K562 (cell line): ENCODE results near the gene PLCB3. TPM values are rescaled to one million over a fixed set of nuclear protein-coding genes. Genes with fewer than 3 reads are reported as not detected.
A peak's percentile ranks its signal among the peaks of the same experiment; 100 is the strongest.

Source experiments
- GTF2F1 ChIP-seq: IDR thresholded peaks from 2 replicates; pipeline ENCODE4 v1.6.1; 2011; ENCODE audit warnings: low read depth, low read length, improper control_type of control experiment
- MIER1 ChIP-seq: fragments of 450-650 bp; IDR thresholded peaks from 2 replicates; pipeline ENCODE4 v1.6.1; 2016; ENCODE audit warnings: antibody characterized with exemption, mild to moderate bottlenecking, low read depth
- POLR2H ChIP-seq: IDR thresholded peaks from 2 replicates; pipeline ENCODE4 v1.6.1; 2016; ENCODE audit warnings: missing genetic modification characterization, low read depth, mild to moderate bottlenecking, control low read depth, missing compliant biosample characterization, moderate library complexity
- RB1 ChIP-seq: fragments of 450-650 bp; IDR thresholded peaks from 2 replicates; pipeline ENCODE4 v1.6.1; 2017; ENCODE audit warnings: low read depth, mild to moderate bottlenecking
- RBM39 ChIP-seq: fragments of 200-400 bp; formaldehyde crosslinking; optimal IDR thresholded peaks from 2 replicates; pipeline ENCODE3; 2018; ENCODE audit warnings: low read depth, low read length
- TEAD4 ChIP-seq, 2 experiments: sonication (generic) in 1 of 2; formaldehyde crosslinking in 1 of 2; IDR thresholded peaks; 2 replicates each; pipeline versions ENCODE4 v1.6.1 to v1.8.0; 2012 to 2022; ENCODE audit warnings: borderline replicate concordance in 1 of 2, inconsistent platforms in 1 of 2, low read length in 1 of 2, mild to moderate bottlenecking in 1 of 2, missing genetic modification reagents in 1 of 2
- TOE1 ChIP-seq, 2 experiments: fragments of 450-650 bp in 1 of 2; sonication (generic) in 1 of 2; formaldehyde crosslinking in 1 of 2; IDR thresholded peaks; 2 replicates each; pipeline versions ENCODE4 v1.7.1 to v1.8.0; 2016 to 2022; ENCODE audit warnings: borderline replicate concordance in 2 of 2, mild to moderate bottlenecking in 2 of 2, antibody characterized with exemption in 1 of 2, inconsistent platforms in 1 of 2, low read depth in 1 of 2, missing genetic modification reagents in 1 of 2, moderate library complexity in 1 of 2
- ZEB2 ChIP-seq: fragments of 450-650 bp; IDR thresholded peaks from 2 replicates; pipeline ENCODE4 v1.6.1; 2016
- ZFP36 ChIP-seq: fragments of 150-350 bp; IDR thresholded peaks from 2 replicates; pipeline ENCODE4 v1.6.1; 2018; ENCODE audit warnings: low read length, low read depth; ENCODE audit not compliant: partially characterized antibody
- polyA plus RNA-seq, 8 experiments: library from polyadenylated mRNA; depleted of rRNA in 4 of 8; stranded (reverse) in 5 of 8; unstranded in 3 of 8; fragments of >200 nt; fragmentation: Nextera tagmentation in 2 of 8; fragmentation: Illumina TruSeq in 1 of 8; extraction: Ambion mirVana in 2 of 8; extraction: Trizol in 1 of 8; gene quantifications; 2 replicates each; pipeline versions ENCODE4 v1.2.1 to v1.2.3, GENCODE V29; 2011 to 2014; ENCODE audit warnings: inconsistent platforms in 1 of 8, missing spikeins in 1 of 8
- total RNA-seq, 7 experiments: library from RNA; depleted of rRNA in 6 of 7; stranded (reverse); fragments of >200 nt in 6 of 7; fragmentation: Illumina TruSeq in 2 of 7; extraction: Trizol in 2 of 7; gene quantifications; 2 replicates each; pipeline versions ENCODE4 v1.2.1 to v1.2.3, GENCODE V29; 2011 to 2021; ENCODE audit warnings: low replicate concordance in 1 of 7
- TF ChIP-seq, protein P1 (sequence below): fragments of 250-450 bp; sonication (Bioruptor Pico); IDR thresholded peaks from 2 replicates; pipeline ENCODE4 v1.8.0; 2022; ENCODE audit warnings: inconsistent platforms
- TF ChIP-seq, protein P2 (sequence below): sonication (generic); formaldehyde crosslinking; IDR thresholded peaks from 2 replicates; pipeline ENCODE4 v1.9.0; 2022; ENCODE audit warnings: mild to moderate bottlenecking, missing genetic modification reagents
- TF ChIP-seq, protein P3 (sequence below): sonication (generic); formaldehyde crosslinking; IDR thresholded peaks from 2 replicates; pipeline ENCODE4 v1.5.0; 2020; ENCODE audit warnings: missing genetic modification reagents
- TF ChIP-seq, protein P4 (sequence below): fragments of 450-650 bp; IDR thresholded peaks from 2 replicates; pipeline ENCODE4 v1.6.1; 2017; ENCODE audit warnings: antibody characterized with exemption, mild to moderate bottlenecking
- TF ChIP-seq, protein P5 (sequence below): fragments of 450-650 bp; formaldehyde crosslinking; IDR thresholded peaks from 2 replicates; pipeline ENCODE4 v1.4.0; 2020; ENCODE audit warnings: mild to moderate bottlenecking, moderate library complexity

The PLCB3 gene
- total and polyA plus RNA-seq, 9 of the 15 experiments (the other 6 are each of a cell fraction or from before 2014, with no cell fraction given): 0.31 to 44.8 (median 14.6) TPM

DNA sequence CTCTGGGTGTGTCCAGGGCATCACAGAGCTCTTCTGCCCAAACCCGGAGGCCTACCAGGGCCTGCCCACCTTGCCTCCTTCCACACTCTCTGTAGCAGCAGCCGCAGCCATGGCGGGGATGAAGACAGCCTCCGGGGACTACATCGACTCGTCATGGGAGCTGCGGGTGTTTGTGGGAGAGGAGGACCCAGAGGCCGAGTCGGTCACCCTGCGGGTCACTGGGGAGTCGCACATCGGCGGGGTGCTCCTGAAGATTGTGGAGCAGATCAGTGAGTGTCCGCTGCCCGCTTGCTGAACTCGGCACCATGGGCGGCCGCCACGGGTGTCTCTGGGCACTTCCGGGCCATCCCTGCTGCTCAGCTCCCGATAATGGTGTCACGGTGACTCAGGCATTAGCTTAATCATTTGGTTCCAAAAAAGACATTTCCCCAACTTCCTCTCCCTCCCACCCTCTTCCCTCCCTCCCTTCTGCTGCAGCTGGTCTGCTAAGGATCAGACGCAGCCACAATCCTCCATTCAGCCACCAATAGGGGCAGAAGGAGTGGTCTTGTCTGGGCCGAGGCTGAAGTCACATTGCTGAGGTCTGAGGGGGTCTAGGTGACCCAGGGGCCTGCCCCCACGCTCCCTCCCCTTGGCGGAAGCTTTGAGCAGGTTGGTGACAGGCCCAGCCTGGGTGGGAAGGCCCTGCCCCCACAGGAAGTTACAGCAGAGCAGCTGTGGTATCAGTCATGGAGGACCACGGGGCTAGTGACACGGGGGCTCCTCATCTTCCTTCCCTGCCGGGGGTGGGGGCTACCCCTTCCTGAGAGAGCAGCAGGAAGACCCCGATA lies 43.9 kb upstream of the PLCB3 start (continued):
- TF ChIP-seq, protein P1, sequence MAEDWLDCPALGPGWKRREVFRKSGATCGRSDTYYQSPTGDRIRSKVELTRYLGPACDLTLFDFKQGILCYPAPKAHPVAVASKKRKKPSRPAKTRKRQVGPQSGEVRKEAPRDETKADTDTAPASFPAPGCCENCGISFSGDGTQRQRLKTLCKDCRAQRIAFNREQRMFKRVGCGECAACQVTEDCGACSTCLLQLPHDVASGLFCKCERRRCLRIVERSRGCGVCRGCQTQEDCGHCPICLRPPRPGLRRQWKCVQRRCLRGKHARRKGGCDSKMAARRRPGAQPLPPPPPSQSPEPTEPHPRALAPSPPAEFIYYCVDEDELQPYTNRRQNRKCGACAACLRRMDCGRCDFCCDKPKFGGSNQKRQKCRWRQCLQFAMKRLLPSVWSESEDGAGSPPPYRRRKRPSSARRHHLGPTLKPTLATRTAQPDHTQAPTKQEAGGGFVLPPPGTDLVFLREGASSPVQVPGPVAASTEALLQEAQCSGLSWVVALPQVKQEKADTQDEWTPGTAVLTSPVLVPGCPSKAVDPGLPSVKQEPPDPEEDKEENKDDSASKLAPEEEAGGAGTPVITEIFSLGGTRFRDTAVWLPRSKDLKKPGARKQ (CRISPR knock-in tag): no peak
- TF ChIP-seq GTF2F1 (no peak), TEAD4 (IDR thresholded peaks at IDR 0.05; ENCODE audit: low read length) (0 out of 2 replicates have a peak, but pooled peaks have one; percentile 17), TEAD4 (CRISPR knock-in tag; IDR thresholded peaks at IDR 0.05; ENCODE audit: borderline replicate concordance) (no peak), RBM39 (no peak), ZFP36 (peak; percentile 12), TOE1 (IDR thresholded peaks at IDR 0.05; ENCODE audit: borderline replicate concordance) (no peak; the same call in 1 of the 2 replicates), TOE1 (CRISPR knock-in tag; IDR thresholded peaks at IDR 0.05; ENCODE audit: borderline replicate concordance, low read depth) (no peak), ZEB2 (no peak), RB1 (peak; percentile 61), POLR2H (tag) (peak; percentile 84), MIER1 (no peak)
- TF ChIP-seq, protein P2, sequence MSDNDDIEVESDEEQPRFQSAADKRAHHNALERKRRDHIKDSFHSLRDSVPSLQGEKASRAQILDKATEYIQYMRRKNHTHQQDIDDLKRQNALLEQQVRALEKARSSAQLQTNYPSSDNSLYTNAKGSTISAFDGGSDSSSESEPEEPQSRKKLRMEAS (CRISPR knock-in tag): 0 out of 2 replicates have a peak, but pooled peaks have one; percentile 39
- TF ChIP-seq, protein P3, sequence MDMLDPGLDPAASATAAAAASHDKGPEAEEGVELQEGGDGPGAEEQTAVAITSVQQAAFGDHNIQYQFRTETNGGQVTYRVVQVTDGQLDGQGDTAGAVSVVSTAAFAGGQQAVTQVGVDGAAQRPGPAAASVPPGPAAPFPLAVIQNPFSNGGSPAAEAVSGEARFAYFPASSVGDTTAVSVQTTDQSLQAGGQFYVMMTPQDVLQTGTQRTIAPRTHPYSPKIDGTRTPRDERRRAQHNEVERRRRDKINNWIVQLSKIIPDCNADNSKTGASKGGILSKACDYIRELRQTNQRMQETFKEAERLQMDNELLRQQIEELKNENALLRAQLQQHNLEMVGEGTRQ (CRISPR knock-in tag): 0 out of 2 replicates have a peak, but pooled peaks have one; percentile 10
- TF ChIP-seq, protein P4, sequence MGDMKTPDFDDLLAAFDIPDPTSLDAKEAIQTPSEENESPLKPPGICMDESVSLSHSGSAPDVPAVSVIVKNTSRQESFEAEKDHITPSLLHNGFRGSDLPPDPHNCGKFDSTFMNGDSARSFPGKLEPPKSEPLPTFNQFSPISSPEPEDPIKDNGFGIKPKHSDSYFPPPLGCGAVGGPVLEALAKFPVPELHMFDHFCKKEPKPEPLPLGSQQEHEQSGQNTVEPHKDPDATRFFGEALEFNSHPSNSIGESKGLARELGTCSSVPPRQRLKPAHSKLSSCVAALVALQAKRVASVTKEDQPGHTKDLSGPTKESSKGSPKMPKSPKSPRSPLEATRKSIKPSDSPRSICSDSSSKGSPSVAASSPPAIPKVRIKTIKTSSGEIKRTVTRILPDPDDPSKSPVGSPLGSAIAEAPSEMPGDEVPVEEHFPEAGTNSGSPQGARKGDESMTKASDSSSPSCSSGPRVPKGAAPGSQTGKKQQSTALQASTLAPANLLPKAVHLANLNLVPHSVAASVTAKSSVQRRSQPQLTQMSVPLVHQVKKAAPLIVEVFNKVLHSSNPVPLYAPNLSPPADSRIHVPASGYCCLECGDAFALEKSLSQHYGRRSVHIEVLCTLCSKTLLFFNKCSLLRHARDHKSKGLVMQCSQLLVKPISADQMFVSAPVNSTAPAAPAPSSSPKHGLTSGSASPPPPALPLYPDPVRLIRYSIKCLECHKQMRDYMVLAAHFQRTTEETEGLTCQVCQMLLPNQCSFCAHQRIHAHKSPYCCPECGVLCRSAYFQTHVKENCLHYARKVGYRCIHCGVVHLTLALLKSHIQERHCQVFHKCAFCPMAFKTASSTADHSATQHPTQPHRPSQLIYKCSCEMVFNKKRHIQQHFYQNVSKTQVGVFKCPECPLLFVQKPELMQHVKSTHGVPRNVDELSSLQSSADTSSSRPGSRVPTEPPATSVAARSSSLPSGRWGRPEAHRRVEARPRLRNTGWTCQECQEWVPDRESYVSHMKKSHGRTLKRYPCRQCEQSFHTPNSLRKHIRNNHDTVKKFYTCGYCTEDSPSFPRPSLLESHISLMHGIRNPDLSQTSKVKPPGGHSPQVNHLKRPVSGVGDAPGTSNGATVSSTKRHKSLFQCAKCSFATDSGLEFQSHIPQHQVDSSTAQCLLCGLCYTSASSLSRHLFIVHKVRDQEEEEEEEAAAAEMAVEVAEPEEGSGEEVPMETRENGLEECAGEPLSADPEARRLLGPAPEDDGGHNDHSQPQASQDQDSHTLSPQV: peak; percentile 78; the same call in 1 of the 2 replicates
- TF ChIP-seq, protein P5, sequence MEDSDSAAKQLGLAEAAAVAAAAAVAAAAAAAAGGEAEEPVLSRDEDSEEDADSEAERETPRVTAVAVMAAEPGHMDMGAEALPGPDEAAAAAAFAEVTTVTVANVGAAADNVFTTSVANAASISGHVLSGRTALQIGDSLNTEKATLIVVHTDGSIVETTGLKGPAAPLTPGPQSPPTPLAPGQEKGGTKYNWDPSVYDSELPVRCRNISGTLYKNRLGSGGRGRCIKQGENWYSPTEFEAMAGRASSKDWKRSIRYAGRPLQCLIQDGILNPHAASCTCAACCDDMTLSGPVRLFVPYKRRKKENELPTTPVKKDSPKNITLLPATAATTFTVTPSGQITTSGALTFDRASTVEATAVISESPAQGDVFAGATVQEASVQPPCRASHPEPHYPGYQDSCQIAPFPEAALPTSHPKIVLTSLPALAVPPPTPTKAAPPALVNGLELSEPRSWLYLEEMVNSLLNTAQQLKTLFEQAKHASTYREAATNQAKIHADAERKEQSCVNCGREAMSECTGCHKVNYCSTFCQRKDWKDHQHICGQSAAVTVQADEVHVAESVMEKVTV: no peak
